Vagina (tissue), 2 donors: Measurements from ENCODE around the gene P2RX6. TPM values are rescaled to one million over a fixed set of nuclear protein-coding genes. Genes with fewer than 3 reads are reported as not detected.

Experiments
- DNase-seq, 2 donors: peaks; one replicate each; pipeline ENCODE4 v3.0.0-alpha.2; 2017; ENCODE audit errors: extremely low spot score in 2 of 2
- H3K27ac ChIP-seq: fragments of 200-600 bp; sonication (generic); one replicate; pipeline ENCODE4 v1.5.1; 2019
- H3K27me3 ChIP-seq: fragments of 200-600 bp; sonication (generic); one replicate; pipeline ENCODE4 v1.5.1; 2019
- H3K36me3 ChIP-seq, 2 donors: fragments of 200-600 bp; sonication (generic); one replicate each; pipeline ENCODE4 v1.5.1; 2017 to 2019
- H3K4me1 ChIP-seq: fragments of 200-600 bp; sonication (generic); one replicate; pipeline ENCODE4 v1.5.1; 2019
- H3K4me3 ChIP-seq, 2 donors: fragments of 200-600 bp; sonication (generic); 1 replicate in 1 of 2; 2 replicates in 1 of 2; pipeline ENCODE4 v1.5.1; 2016 to 2019
- H3K9me3 ChIP-seq: fragments of 200-600 bp; sonication (generic); one replicate; pipeline ENCODE4 v1.5.1; 2019
- CTCF ChIP-seq, 3 experiments: fragments of 450-650 bp in 2 of 3; fragments of 200-600 bp in 1 of 3; sonication (generic) in 1 of 3; IDR thresholded peaks; one replicate each; pipeline ENCODE4 v1.5.1; 2017 to 2019; ENCODE audit warnings: antibody characterized with exemption in 3 of 3, mild to moderate bottlenecking in 2 of 3, moderate library complexity in 2 of 3
- POLR2A ChIP-seq, 2 donors: fragments of 450-650 bp; IDR thresholded peaks; one replicate each; pipeline ENCODE4 v1.6.1; 2017; ENCODE audit warnings: antibody characterized with exemption in 2 of 2, mild to moderate bottlenecking in 2 of 2, moderate library complexity in 2 of 2
- POLR2AphosphoS5 ChIP-seq, 2 donors: sonication (generic); formaldehyde crosslinking; IDR thresholded peaks; one replicate each; pipeline ENCODE4 v1.9.0; 2017; ENCODE audit warnings: antibody characterized with exemption in 2 of 2, mild to moderate bottlenecking in 2 of 2, low read depth in 1 of 2; ENCODE audit not compliant: insufficient read depth in 1 of 2
- intact Hi-C: fragments of 100-400 bp; cut with DNase I; formaldehyde crosslinking; loops from one replicate; pipeline ENCODE4 v1.15.1; 2023
- total RNA-seq: library from RNA; depleted of rRNA; stranded (reverse); fragments of >200 nt; gene quantifications from one replicate; pipeline ENCODE4 v1.2.3, GENCODE V29; 2016

Gene P2RX6
- total RNA-seq, 1 donor from 2014 or later, result 1.7 TPM

DNA sequence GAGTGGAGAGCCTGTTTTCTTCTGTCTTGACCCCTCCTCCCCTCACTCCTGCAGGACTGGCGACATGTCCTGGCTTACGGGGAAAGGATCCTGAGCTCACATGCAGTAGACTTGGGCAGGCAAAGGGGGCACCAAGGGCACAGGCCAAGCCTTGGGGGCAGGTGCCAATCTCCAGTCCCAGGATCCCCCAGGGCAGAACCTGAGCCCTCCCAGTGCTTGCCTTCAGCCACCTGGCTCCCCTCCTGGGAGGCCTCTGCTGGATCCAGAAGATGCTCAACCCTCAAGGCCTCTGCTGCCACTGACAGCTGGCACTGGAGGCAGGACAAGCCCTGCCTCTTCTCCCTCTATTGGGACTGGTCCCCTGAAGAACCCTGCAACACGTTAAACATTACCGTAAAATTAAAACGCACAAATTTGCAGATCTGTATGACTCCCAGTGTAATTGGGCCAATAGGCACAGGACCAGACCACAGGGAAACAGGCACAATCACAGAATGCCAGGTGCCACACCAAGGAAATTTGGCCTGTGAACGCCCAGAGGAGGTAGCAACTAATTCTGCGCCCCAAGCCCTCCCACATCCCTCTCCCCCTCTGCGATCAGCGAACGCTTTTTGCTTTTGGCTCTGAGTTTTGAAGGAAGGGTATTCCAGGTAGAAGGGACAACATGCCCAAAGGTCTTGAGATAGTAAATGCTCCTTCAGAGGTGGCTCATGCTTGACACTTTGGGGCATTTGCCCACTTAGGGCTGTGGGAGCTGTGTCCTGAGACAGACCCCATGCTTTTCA lies 33.8 kb upstream of the P2RX6 start:
- Histone ChIP-seq H3K4me3 (peak overlapping the region; percentile 93 to 99), H3K36me3 (peaks cover 0 to 10% of the 10 kb centered on the region in 2 donors), H3K9me3 (peaks cover 5% of the 10 kb centered on the region), H3K27ac (peak overlapping the region; percentile 90), H3K4me1 (peaks cover 40% of the 10 kb centered on the region), H3K27me3 (no peaks in the 10 kb centered on the region)
- intact Hi-C loops, result no loop called here
- no peak for TF ChIP-seq POLR2AphosphoS5 (IDR thresholded peaks at IDR 0.05; ENCODE audit: insufficient read depth in 1 of 2, low read depth in 1 of 2)
- no peak for TF ChIP-seq POLR2A (IDR thresholded peaks at IDR 0.05)
- no peak for TF ChIP-seq CTCF (IDR thresholded peaks at IDR 0.05)
- no peak for DNase-seq

DNA sequence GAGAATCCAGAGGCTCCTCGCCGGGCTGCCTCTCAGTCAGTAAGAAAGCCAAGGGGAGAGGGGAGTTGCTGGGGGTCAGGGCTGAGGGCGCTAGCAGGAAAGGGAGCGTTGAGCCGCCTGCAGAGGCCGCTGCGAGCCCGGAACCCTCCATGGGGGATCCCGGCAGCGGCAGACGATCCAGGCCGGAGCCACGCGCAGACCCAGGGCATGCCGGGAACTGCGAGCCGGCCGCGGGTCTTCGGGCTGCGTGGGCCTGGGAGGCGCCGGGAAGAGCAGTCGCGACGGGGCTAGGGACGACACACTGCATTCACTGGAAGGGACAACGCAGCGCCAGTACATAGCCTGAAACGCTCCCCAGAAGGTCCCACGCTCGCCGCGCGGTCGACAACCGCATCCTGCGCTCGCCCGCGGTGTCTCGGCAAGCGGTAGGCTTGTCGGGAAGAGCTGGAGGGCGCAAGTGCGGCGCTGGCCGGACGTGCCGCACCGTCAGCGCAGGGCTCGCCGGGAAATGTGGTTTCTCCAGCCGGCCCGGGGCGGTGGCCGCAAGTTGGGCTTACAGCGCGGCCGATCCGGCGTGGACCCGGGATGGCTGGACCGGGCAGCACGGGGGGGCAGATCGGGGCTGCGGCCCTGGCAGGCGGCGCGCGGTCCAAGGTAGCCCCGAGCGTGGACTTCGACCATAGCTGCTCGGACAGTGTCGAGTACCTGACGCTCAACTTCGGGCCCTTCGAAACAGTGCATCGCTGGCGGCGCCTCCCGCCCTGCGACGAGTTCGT lies 33.0 kb upstream of the P2RX6 start, which contains the start of gene LZTR1:
LZTR1 (plus strand) TSS at position 511 of the 776 bp plus-strand sequence; CDS start at position 586, 75 bp downstream.
- DNase-seq, result no peak
- H3K4me3 ChIP-seq, result peak within 1 kb of the TSS; percentile 93 to 99
- peaks cover 5% of the 10 kb centered on the region for H3K9me3 ChIP-seq
- H3K4me1 ChIP-seq, result peaks cover 40% of the 10 kb centered on the region
- no peaks in the 10 kb centered on the region for H3K27me3 ChIP-seq
- TF ChIP-seq POLR2AphosphoS5 (IDR thresholded peaks at IDR 0.05; ENCODE audit: insufficient read depth in 1 of 2, low read depth in 1 of 2), result peak; percentile 93 to 98
- TF ChIP-seq CTCF (IDR thresholded peaks at IDR 0.05), result peak; percentile 2 to 53 (median 33)
- peak in 1 of 2 donors; percentile 72 for TF ChIP-seq POLR2A (IDR thresholded peaks at IDR 0.05)
- peaks cover 0 to 10% of the 10 kb centered on the region in 2 donors for H3K36me3 ChIP-seq
- intact Hi-C loops, result no loop called here
- peak within 1 kb of the TSS; percentile 90 for H3K27ac ChIP-seq

GRCh38 chr22:20982563-20982882 lies 32.4 kb upstream of the P2RX6 start:
- peak overlapping the region; percentile 93 to 99 for H3K4me3 ChIP-seq
- TF ChIP-seq POLR2AphosphoS5 (IDR thresholded peaks at IDR 0.05; ENCODE audit: insufficient read depth in 1 of 2, low read depth in 1 of 2) (no peak), POLR2A (IDR thresholded peaks at IDR 0.05) (no peak), CTCF (IDR thresholded peaks at IDR 0.05) (no peak)
- DNase-seq, result no peak
- H3K27ac ChIP-seq, result peak overlapping the region; percentile 90
- H3K36me3 ChIP-seq, result peaks cover 0 to 10% of the 10 kb centered on the region in 2 donors
- peaks cover 5% of the 10 kb centered on the region for H3K9me3 ChIP-seq
- intact Hi-C loops, result no loop called here
- no peaks in the 10 kb centered on the region for H3K27me3 ChIP-seq
- peaks cover 40% of the 10 kb centered on the region for H3K4me1 ChIP-seq

DNA sequence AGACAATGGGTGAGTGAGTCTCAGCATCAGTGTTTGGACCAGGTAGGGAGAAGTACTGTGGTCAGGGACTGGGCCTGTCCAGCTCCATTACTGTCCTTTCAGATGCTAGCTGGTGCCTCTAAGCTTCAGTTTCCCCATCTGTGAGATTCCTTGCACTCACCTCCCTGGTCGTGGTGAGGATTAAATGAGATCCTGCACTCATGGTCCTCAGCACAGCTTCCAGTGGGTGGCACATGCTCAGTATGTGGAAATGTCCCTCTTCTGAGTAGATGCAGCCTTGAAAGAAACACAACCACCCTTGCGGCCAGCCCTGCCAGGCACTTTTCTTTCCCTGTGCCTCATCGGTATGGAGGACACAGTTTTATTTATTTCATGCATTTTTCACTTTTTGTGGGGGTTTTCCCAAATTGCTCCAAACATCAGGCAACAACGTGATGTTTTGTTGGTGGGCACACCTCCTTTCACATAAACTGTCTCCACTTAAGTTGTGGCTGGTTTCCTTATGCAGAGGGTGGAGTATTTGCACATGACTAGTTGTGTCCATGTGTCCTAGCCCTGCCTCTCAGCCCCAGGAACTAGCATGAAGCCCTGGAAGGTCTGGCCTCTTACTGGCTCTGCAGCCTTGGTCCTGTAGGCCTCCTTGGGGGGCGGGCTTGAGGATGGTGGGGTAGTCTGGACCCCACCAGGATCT lies 31.7 kb upstream of the P2RX6 start:
- DNase-seq, result no peak
- Histone ChIP-seq H3K27me3 (no peaks in the 10 kb centered on the region), H3K9me3 (peaks cover 5% of the 10 kb centered on the region), H3K4me1 (peaks cover 40% of the 10 kb centered on the region), H3K4me3 (peak overlapping the region; percentile 93 to 99), H3K27ac (peak overlapping the region; percentile 90), H3K36me3 (peaks cover 0 to 10% of the 10 kb centered on the region in 2 donors)
- no peak for TF ChIP-seq CTCF (IDR thresholded peaks at IDR 0.05)
- TF ChIP-seq POLR2A (IDR thresholded peaks at IDR 0.05), result no peak
- TF ChIP-seq POLR2AphosphoS5 (IDR thresholded peaks at IDR 0.05; ENCODE audit: insufficient read depth in 1 of 2, low read depth in 1 of 2), result no peak
- intact Hi-C loops, result no loop called here
